Hepatocyte (in vitro differentiated cells): Measurements from ENCODE around the gene DIPK1B. TPM values are rescaled to one million over a fixed set of nuclear protein-coding genes. Genes with fewer than 3 reads are reported as not detected.

ENCODE experiments used
- DNase-seq: peaks from one replicate; pipeline ENCODE4 v3.0.0-alpha.2; 2016; ENCODE audit warnings: low spot score
- H2AFZ ChIP-seq: fragments of 200-600 bp; sonication (generic); 2 replicates; pipeline ENCODE4 v1.6.0; 2016; ENCODE audit warnings: antibody characterized with exemption, mild to moderate bottlenecking
- H3K27ac ChIP-seq: fragments of 200-600 bp; sonication (generic); 2 replicates; pipeline ENCODE4 v1.5.1; 2016; ENCODE audit warnings: mild to moderate bottlenecking
- H3K27me3 ChIP-seq: fragments of 200-600 bp; sonication (generic); 2 replicates; pipeline ENCODE4 v1.6.1; 2016
- H3K36me3 ChIP-seq: fragments of 200-600 bp; sonication (generic); replicated peaks from 2 replicates; pipeline ENCODE4 v1.5.1; 2016; ENCODE audit warnings: low read depth; ENCODE audit not compliant: insufficient read depth
- H3K4me1 ChIP-seq: fragments of 200-600 bp; sonication (generic); 2 replicates; pipeline ENCODE4 v1.5.1; 2016; ENCODE audit warnings: mild to moderate bottlenecking, moderate library complexity; ENCODE audit not compliant: insufficient read depth
- H3K4me2 ChIP-seq: fragments of 200-600 bp; sonication (generic); 2 replicates; pipeline ENCODE4 v1.6.0; 2016
- H3K4me3 ChIP-seq: fragments of 200-600 bp; sonication (generic); 2 replicates; pipeline ENCODE4 v1.5.1; 2016; ENCODE audit warnings: mild to moderate bottlenecking
- H3K79me2 ChIP-seq: fragments of 200-600 bp; sonication (generic); 2 replicates; pipeline ENCODE4 v1.6.0; 2017; ENCODE audit warnings: mild to moderate bottlenecking
- H3K9me2 ChIP-seq: fragments of 200-600 bp; sonication (generic); replicated peaks from 2 replicates; pipeline ENCODE4 v1.6.0; 2017; ENCODE audit warnings: mild to moderate bottlenecking; ENCODE audit not compliant: insufficient read depth
- H3K9me3 ChIP-seq: fragments of 200-600 bp; sonication (generic); 2 replicates; pipeline ENCODE4 v1.5.1; 2016; ENCODE audit warnings: low read depth, mild to moderate bottlenecking
- H4K20me1 ChIP-seq: fragments of 200-600 bp; sonication (generic); 2 replicates; pipeline ENCODE4 v1.6.0; 2016; ENCODE audit warnings: mild to moderate bottlenecking; ENCODE audit not compliant: insufficient read depth, poor library complexity, severe bottlenecking
- CTCF ChIP-seq: fragments of 200-600 bp; sonication (generic); IDR thresholded peaks from 2 replicates; pipeline ENCODE4 v1.5.1; 2016; ENCODE audit warnings: antibody characterized with exemption, mild to moderate bottlenecking; ENCODE audit not compliant: poor library complexity
- EZH2 ChIP-seq: fragments of 200-600 bp; sonication (generic); IDR thresholded peaks from 2 replicates; pipeline ENCODE4 v1.6.1; 2016; ENCODE audit warnings: antibody characterized with exemption, mild to moderate bottlenecking, borderline replicate concordance
- EZH2phosphoT487 ChIP-seq: fragments of 200-600 bp; sonication (generic); IDR thresholded peaks from one replicate; pipeline ENCODE4 v1.6.1; 2018; ENCODE audit warnings: antibody characterized with exemption, mild to moderate bottlenecking, low read depth, moderate library complexity; ENCODE audit not compliant: unreplicated experiment, severe bottlenecking
- WGBS: methylation state at CpG from one replicate; pipeline ENCODE4 v1.1.6; 2016; ENCODE audit warnings: low lambda C conversion rate; ENCODE audit errors: missing lambda C conversion rate; 5-methylcytosine and 5-hydroxymethylcytosine counted together
- polyA plus RNA-seq: library from polyadenylated mRNA; unstranded; fragments of >200 nt; fragmentation: Nextera tagmentation; extraction: Ambion mirVana; gene quantifications from 2 replicates; pipeline ENCODE4 v1.2.1, GENCODE V29; 2016
- total RNA-seq: library from RNA; depleted of rRNA; stranded (reverse); fragments of >200 nt; gene quantifications from 2 replicates; pipeline ENCODE4 v1.2.3, GENCODE V29; 2014

DIPK1B gene
- total and polyA plus RNA-seq, 2 experiments from 2014 or later, result 33.3 to 39.4 TPM

- TF ChIP-seq EZH2phosphoT487, result no peak
- TF ChIP-seq CTCF, result no peak
- no peak for TF ChIP-seq EZH2
- no peaks in the 10 kb centered on the region for H3K27me3 ChIP-seq
- no peak overlapping the region for H3K4me3 ChIP-seq
- H3K27ac ChIP-seq, result no peak overlapping the region
- no peak overlapping the region for H3K4me2 ChIP-seq
- H3K4me1 ChIP-seq, result peaks cover 5% of the 10 kb centered on the region
- H3K79me2 ChIP-seq, result peaks cover 24% of the 10 kb centered on the region
- 85% methylated on average over 12 of the region's 12 CpGs for WGBS
- no peaks in the 10 kb centered on the region for H3K36me3 ChIP-seq
- no peaks in the 10 kb centered on the region for H3K9me2 ChIP-seq
- no peaks in the 10 kb centered on the region for H4K20me1 ChIP-seq
- no peaks in the 10 kb centered on the region for H3K9me3 ChIP-seq
- no peak overlapping the region for H2AFZ ChIP-seq
- DNase-seq, result no peak
These were observed 21.2 kb downstream of the DIPK1B start for GRCh38 chr9:136733611-136734010.

GRCh38 chr9:136734837-136735496 is 22.6 kb downstream of the DIPK1B start:
- Histone ChIP-seq H3K4me3 (no peak overlapping the region), H3K4me1 (no peaks in the 10 kb centered on the region), H3K27me3 (no peaks in the 10 kb centered on the region)

GRCh38 chr9:136735812-136736480 is 23.6 kb downstream of the DIPK1B start:
- Histone ChIP-seq H3K4me3 (no peak overlapping the region), H3K4me2 (no peak overlapping the region)
- 93% methylated on average over 13 of the region's 21 CpGs for WGBS

More at GRCh38 chr9:136734837-136735496, 22.6 kb downstream of the DIPK1B start:
- Histone ChIP-seq H2AFZ (no peak overlapping the region), H3K4me2 (no peak overlapping the region), H3K9me3 (no peaks in the 10 kb centered on the region), H4K20me1 (no peaks in the 10 kb centered on the region), H3K27ac (no peak overlapping the region), H3K79me2 (peaks cover 14% of the 10 kb centered on the region), H3K36me3 (no peaks in the 10 kb centered on the region), H3K9me2 (no peaks in the 10 kb centered on the region)
- TF ChIP-seq EZH2phosphoT487 (no peak), CTCF (no peak), EZH2 (no peak)
- 87% methylated on average over 12 of the region's 12 CpGs for WGBS
- no peak for DNase-seq

More at GRCh38 chr9:136735812-136736480, 23.6 kb downstream of the DIPK1B start:
- Histone ChIP-seq H3K9me3 (no peaks in the 10 kb centered on the region), H3K4me1 (no peaks in the 10 kb centered on the region), H4K20me1 (no peaks in the 10 kb centered on the region), H3K27me3 (no peaks in the 10 kb centered on the region), H3K27ac (no peak overlapping the region), H3K36me3 (no peaks in the 10 kb centered on the region), H2AFZ (no peak overlapping the region), H3K9me2 (no peaks in the 10 kb centered on the region), H3K79me2 (peaks cover 4% of the 10 kb centered on the region)
- TF ChIP-seq EZH2 (no peak), CTCF (no peak), EZH2phosphoT487 (no peak)
- no peak for DNase-seq
